PC-9 (cell line): ENCODE measurements around the gene TBC1D9B. TPM values are rescaled to one million over a fixed set of nuclear protein-coding genes. Genes with fewer than 3 reads are reported as not detected.

Experiments used
- BruUV-seq: library from RNA; stranded (reverse); fragments of 400-500 nt; replicated peaks from 2 replicates; lab custom pipeline; 2021; lab: Mats Ljungman, UMichigan
- CTCF ChIA-PET: fragments of 300-600 bp; sonication (Branson Sonifier 250); formaldehyde crosslinking; loops from one replicate; lab custom pipeline; 2022; ENCODE audit warnings: antibody characterized with exemption; lab: Charles Lee
- POLR2A ChIA-PET: fragments of 300-600 bp; sonication (Branson Sonifier 250); formaldehyde crosslinking; loops from one replicate; lab custom pipeline; 2022; ENCODE audit warnings: antibody characterized with exemption; ENCODE audit not compliant: unreplicated experiment; lab: Charles Lee
- DNase-seq, 2 experiments: peaks; one replicate each; pipeline versions ENCODE4 v3.0.0 to v3.0.0-alpha.2; 2015 to 2022; ENCODE audit warnings: mixed read lengths in 1 of 2
- H2AFZ ChIP-seq: fragments of 200-600 bp; sonication (generic); 2 replicates; pipeline ENCODE4 v1.8.1; 2017; ENCODE audit warnings: antibody characterized with exemption
- H3F3A ChIP-seq: fragments of 200-600 bp; sonication (generic); 2 replicates; pipeline ENCODE4 v1.8.1; 2017; ENCODE audit warnings: antibody characterized with exemption, mild to moderate bottlenecking, low read depth; ENCODE audit not compliant: insufficient read depth
- H3K27ac ChIP-seq: fragments of 200-600 bp; sonication (generic); 2 replicates; pipeline ENCODE4 v1.6.1; 2016; ENCODE audit warnings: mixed run types
- H3K27me3 ChIP-seq: fragments of 200-600 bp; sonication (generic); 2 replicates; pipeline ENCODE4 v1.6.1; 2016; ENCODE audit warnings: low read depth, mixed run types; ENCODE audit not compliant: insufficient read depth
- H3K36me3 ChIP-seq: fragments of 200-600 bp; sonication (generic); 2 replicates; pipeline ENCODE4 v1.6.1; 2016; ENCODE audit warnings: low read depth, mixed run types
- H3K4me1 ChIP-seq: fragments of 200-600 bp; sonication (generic); replicated peaks from 2 replicates; pipeline ENCODE4 v1.6.1; 2016; ENCODE audit warnings: mixed run types; ENCODE audit not compliant: insufficient read depth
- H3K4me2 ChIP-seq: fragments of 200-600 bp; sonication (generic); 2 replicates; pipeline ENCODE4 v1.6.1; 2017; ENCODE audit warnings: mixed run types
- H3K4me3 ChIP-seq: fragments of 200-600 bp; sonication (generic); 2 replicates; pipeline ENCODE4 v1.6.1; 2016; ENCODE audit warnings: mixed run types
- H3K79me2 ChIP-seq: fragments of 200-600 bp; sonication (generic); 2 replicates; pipeline ENCODE4 v1.6.1; 2017; ENCODE audit warnings: low read depth, mixed run types
- H3K9me2 ChIP-seq: fragments of 200-600 bp; sonication (generic); 2 replicates; pipeline ENCODE4 v1.8.1; 2017; ENCODE audit warnings: mild to moderate bottlenecking; ENCODE audit not compliant: insufficient read depth
- H3K9me3 ChIP-seq: fragments of 200-600 bp; sonication (generic); 2 replicates; pipeline ENCODE4 v1.8.1; 2016; ENCODE audit warnings: low read depth; ENCODE audit not compliant: insufficient read depth
- H4K20me1 ChIP-seq: fragments of 200-600 bp; sonication (generic); 2 replicates; pipeline ENCODE4 v1.8.1; 2017; ENCODE audit not compliant: insufficient read depth
- EZH2 ChIP-seq: fragments of 200-600 bp; sonication (generic); IDR thresholded peaks from 2 replicates; pipeline ENCODE4 v1.8.0; 2017; ENCODE audit warnings: antibody characterized with exemption, low read depth
- intact Hi-C: fragments of 100-400 bp; cut with micrococcal nuclease; formaldehyde crosslinking; loops from one replicate; pipeline ENCODE4 v1.10.0; 2022; ENCODE audit not compliant: unreplicated experiment
- total RNA-seq: library from RNA; stranded (reverse); gene quantifications from 2 replicates; pipeline ENCODE4 v1.2.3, GENCODE V29; 2021
- TF ChIP-seq, protein P1 (sequence below): fragments of 200-600 bp; sonication (generic); conservative IDR thresholded peaks from 2 replicates; pipeline ENCODE4 v1.6.1; 2017; ENCODE audit warnings: mixed run types, antibody characterized with exemption, mild to moderate bottlenecking, moderate library complexity

Gene TBC1D9B
- total RNA-seq, 1 experiment from 2014 or later = 118 TPM

DNA sequence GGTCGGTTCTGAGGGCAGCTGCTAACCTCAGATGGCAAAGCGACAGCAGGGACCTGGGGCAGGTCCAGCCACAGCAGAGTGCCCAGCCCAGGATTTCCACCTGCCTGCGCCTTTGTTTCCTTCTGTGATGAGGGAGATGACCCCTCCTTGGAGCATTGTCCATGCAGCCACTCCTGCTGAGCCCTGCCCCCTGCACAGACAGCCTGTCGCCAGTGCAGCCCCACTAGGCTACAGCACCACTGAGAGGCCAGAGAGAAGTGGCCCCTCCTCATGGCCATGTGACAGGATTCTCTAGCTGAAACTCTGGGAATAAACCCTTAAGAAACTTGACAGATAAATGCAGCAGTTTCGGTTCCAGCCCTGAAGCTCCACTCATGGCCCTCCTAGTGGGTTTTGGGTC is 38.6 kb downstream of the TBC1D9B start:
- H3K27ac ChIP-seq = no peak overlapping the region
- no peaks in the 10 kb centered on the region for H3F3A ChIP-seq
- no peaks in the 10 kb centered on the region for H3K9me3 ChIP-seq
- TF ChIP-seq, protein P1, sequence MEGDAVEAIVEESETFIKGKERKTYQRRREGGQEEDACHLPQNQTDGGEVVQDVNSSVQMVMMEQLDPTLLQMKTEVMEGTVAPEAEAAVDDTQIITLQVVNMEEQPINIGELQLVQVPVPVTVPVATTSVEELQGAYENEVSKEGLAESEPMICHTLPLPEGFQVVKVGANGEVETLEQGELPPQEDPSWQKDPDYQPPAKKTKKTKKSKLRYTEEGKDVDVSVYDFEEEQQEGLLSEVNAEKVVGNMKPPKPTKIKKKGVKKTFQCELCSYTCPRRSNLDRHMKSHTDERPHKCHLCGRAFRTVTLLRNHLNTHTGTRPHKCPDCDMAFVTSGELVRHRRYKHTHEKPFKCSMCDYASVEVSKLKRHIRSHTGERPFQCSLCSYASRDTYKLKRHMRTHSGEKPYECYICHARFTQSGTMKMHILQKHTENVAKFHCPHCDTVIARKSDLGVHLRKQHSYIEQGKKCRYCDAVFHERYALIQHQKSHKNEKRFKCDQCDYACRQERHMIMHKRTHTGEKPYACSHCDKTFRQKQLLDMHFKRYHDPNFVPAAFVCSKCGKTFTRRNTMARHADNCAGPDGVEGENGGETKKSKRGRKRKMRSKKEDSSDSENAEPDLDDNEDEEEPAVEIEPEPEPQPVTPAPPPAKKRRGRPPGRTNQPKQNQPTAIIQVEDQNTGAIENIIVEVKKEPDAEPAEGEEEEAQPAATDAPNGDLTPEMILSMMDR = no peak
- H4K20me1 ChIP-seq = no peaks in the 10 kb centered on the region
- no peaks in the 10 kb centered on the region for H3K4me1 ChIP-seq
- CTCF ChIA-PET = no interaction called here
- no peak overlapping the region for H3K4me2 ChIP-seq
- no peaks in the 10 kb centered on the region for H3K9me2 ChIP-seq
- no peaks in the 10 kb centered on the region for H3K36me3 ChIP-seq
- no peaks in the 10 kb centered on the region for H3K79me2 ChIP-seq
- no peak overlapping the region for H2AFZ ChIP-seq
- POLR2A ChIA-PET = no interaction called here
- no peak overlapping the region for H3K4me3 ChIP-seq
- no peaks in the 10 kb centered on the region for H3K27me3 ChIP-seq
- no TSS peak for BruUV-seq
- intact Hi-C loops = no loop called here
- DNase-seq = no peak

DNA sequence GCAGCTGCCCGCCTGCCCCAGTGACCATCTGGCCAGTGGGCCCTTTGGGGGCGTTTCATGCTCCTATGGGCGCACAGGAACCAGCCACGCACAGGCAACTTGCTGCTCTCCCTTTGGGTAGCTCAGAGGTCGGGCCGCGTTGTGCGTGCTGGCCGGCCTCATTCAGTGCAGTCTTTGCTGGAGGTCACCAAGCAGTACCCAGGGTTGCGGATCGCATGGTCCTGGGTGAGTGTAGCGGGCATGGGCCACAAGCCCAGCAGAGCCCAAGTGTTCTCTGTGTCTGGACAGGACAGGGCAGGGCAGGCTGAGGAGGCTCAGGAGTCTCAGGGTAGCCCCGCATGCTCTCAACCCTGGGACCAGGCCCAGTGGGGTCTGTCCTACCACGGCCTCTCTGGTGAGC is 39.2 kb downstream of the TBC1D9B start:
- Histone ChIP-seq H3K79me2 (no peaks in the 10 kb centered on the region), H3F3A (no peaks in the 10 kb centered on the region), H3K9me3 (no peaks in the 10 kb centered on the region), H3K27me3 (no peaks in the 10 kb centered on the region), H4K20me1 (no peaks in the 10 kb centered on the region), H3K4me2 (no peak overlapping the region), H3K36me3 (no peaks in the 10 kb centered on the region), H3K27ac (no peak overlapping the region), H2AFZ (no peak overlapping the region), H3K9me2 (no peaks in the 10 kb centered on the region), H3K4me3 (no peak overlapping the region), H3K4me1 (no peaks in the 10 kb centered on the region)
- intact Hi-C loops = no loop called here
- BruUV-seq = no TSS peak
- no peak for TF ChIP-seq EZH2
- TF ChIP-seq, protein P1 = no peak
- DNase-seq = no peak
- POLR2A ChIA-PET = no interaction called here
- CTCF ChIA-PET = no interaction called here

DNA sequence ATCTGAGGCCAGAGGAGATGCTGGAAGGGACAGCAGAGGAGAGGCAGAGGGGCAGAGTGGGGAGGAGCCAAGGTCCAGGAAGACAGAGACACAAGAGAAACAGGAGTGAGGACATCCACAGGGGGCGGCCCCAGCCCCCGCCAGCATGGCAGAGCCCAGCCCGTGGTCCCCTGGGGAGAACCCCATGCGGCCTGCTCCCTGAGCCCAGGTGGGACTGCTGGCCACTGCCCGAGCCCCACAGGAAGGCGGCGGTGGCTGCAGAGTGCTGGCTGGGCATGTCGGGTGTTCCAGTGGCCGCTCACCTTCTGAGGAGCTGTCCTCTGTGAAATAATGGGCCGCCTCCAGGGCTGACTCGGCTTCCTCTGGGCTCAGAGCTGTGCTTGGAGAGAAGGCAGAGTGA is 40.2 kb downstream of the TBC1D9B start:
- no peak for DNase-seq
- H3F3A ChIP-seq = no peaks in the 10 kb centered on the region
- no peak overlapping the region for H3K4me2 ChIP-seq
- no peaks in the 10 kb centered on the region for H3K9me2 ChIP-seq
- no peaks in the 10 kb centered on the region for H3K36me3 ChIP-seq
- no peaks in the 10 kb centered on the region for H3K79me2 ChIP-seq
- ChIA-PET CTCF (no interaction called here), POLR2A (no interaction called here)
- BruUV-seq = no TSS peak
- no peaks in the 10 kb centered on the region for H3K4me1 ChIP-seq
- no peak overlapping the region for H3K27ac ChIP-seq
- H3K27me3 ChIP-seq = no peaks in the 10 kb centered on the region
- no peaks in the 10 kb centered on the region for H3K9me3 ChIP-seq
- intact Hi-C loops = no loop called here
- H4K20me1 ChIP-seq = no peaks in the 10 kb centered on the region
- TF ChIP-seq EZH2 = no peak
- TF ChIP-seq, protein P1 = no peak
- H2AFZ ChIP-seq = no peak overlapping the region
- no peak overlapping the region for H3K4me3 ChIP-seq
